CD4-positive, alpha-beta T cell treated with Interferon alpha-2 for 1 hour (primary cell): ENCODE results near the gene THBS4.

Experiments
- DNase-seq, 2 donors: peaks; one replicate each; pipeline ENCODE4 v3.0.0-alpha.2; 2020 to 2022

Gene THBS4

DNA sequence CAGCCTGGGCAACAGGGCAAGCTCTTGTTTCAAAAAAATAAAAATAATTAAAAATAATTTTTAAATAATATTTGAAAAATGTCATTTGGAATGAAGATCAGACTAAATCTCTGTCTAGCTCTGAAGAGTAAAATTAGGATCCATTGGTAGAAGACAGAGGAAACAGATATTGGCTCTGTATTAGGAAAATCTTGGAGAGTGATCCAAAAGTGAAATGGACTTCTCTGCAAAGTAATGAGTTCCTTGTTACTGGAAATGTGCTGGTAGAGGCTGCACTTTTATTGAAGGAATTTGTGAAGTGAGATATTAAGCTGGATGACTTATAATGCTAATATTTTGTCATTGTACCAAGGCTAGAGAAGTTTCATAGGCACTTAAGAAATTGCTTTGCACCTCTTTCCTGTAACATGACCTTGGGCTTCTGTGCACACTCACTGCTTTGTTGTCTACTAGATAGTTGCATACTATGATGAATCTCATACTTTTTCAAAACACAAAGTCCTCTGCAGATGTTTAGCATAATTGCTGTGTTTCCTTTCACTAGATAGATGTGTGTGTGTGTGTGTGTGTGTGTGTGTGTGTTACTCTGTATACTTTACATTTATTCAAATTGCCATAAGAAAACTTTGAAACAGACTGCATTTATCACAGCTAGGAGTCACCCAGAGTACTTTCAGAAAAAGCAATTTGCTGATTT is 13.1 kb downstream of the THBS4 start:
- no peak for DNase-seq

DNA sequence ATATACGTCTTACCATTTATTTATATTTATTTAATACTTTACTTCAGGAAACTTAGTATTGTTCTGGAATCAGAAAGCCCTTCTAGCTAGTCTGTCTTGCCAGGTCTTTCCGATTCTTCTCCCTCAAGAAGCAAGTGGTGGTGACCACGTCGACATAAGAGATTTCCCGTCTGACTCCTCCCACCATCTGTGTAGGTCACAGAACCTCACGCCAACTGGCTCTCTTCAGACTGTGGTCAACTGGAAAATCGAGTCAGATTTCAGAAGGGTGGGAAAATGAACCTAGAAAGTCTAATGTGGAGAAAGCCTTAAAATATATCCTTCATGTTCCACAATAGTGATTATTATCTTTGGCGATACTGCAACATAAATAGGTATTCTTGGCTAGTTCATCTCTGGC is 17.3 kb downstream of the THBS4 start:
- no peak for DNase-seq

DNA sequence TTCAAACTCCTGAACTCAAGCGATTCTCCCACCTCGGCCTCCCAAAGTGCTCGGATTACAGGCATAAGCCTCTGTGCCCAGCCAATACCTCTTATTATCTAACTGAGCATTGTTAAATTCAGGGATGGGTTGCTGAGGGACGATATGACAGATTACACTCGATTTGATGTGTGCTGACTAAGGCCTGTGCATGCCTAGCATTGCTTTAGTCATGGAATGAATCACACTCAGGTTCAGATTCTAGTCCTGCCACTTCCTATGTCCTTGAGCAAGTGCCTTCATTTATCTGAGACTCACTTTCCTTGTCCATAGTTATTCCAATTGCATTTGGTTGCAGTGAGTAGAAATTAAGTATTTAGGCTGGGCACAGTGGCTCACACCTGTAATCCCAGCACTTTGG is 19.5 kb downstream of the THBS4 start:
- no peak for DNase-seq

DNA sequence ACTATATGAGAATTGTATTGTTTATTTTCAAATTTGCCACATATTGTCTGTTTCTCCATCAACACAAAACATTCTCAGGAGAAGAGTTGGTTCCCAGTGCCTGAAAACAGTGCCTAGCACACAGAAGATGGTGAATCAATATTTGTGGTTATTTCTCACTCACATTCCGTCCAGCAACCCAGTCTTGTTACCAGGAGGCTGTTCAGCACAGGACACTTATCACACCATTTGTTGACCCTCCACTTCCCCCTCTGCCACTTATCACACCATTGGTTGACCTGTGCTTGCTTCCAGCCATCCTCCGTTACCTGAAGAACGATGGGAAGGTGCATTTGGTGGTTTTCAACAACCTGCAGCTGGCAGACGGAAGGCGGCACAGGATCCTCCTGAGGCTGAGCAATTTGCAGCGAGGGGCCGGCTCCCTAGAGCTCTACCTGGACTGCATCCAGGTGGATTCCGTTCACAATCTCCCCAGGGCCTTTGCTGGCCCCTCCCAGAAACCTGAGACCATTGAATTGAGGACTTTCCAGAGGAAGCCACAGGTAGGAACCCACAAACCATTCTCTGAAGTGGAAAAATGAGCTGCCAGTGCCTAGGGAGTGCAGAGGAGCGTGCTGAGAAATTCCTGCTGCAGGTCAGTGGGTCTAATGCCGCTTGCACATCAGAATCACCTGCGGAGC is 20.5 kb downstream of the THBS4 start:
- DNase-seq = no peak

DNA sequence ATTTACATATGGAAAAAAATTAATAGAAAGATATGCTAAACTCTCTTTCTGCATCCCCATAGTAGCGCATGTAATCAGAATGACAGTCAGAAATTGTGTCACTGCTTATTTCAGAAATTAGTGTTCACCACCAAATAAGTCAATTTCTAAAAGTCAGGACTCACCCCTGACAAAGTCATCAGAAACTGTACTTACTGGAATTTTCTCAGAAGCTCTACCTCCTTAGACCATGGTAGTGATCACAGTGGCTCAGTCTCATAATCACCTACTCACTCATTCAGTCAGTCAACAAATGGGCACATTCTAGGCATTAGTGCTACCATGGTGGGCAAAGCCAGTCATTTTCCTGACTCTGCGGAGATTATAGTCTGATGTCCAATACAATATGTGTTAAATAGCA is 22.0 kb downstream of the THBS4 start:
- no peak for DNase-seq

DNA sequence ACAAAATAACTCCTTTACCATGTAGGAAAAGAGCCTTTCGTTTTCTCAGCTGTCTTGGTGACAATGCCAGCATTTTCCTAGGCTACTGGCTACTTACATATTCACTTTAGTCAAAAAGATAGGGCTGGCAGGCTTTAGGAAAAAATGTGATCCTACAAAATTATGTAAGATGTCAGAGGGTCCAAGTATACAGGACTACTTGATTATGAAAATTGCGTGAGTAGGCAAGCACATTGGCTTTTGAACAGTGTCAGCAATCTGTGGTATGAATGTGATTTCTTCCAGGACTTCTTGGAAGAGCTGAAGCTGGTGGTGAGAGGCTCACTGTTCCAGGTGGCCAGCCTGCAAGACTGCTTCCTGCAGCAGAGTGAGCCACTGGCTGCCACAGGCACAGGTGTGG is 22.8 kb downstream of the THBS4 start:
- no peak for DNase-seq

DNA sequence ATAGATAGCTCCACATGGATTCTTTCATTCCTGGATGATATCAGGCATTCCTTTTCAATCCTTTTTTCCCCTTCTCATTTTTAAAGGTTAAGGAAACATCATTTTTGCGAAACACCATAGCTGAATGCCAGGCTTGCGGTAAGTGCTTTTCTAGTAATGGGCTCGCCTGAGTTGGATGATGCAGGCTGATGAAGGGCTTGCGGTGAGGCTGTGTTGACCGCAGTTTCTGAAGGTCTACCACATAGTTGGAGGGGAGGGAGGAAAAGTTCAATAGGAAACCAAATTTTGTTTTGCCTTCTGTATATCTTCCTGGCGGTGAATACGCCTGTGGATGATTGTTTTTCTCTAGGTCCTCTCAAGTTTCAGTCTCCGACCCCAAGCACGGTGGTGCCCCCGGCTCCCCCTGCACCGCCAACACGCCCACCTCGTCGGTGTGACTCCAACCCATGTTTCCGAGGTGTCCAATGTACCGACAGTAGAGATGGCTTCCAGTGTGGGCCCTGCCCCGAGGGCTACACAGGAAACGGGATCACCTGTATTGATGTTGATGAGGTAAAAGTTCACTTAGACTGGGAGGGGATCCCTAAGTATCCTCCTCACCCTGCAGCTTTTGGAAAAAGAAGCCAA is 24.3 kb downstream of the THBS4 start:
- no peak for DNase-seq

DNA sequence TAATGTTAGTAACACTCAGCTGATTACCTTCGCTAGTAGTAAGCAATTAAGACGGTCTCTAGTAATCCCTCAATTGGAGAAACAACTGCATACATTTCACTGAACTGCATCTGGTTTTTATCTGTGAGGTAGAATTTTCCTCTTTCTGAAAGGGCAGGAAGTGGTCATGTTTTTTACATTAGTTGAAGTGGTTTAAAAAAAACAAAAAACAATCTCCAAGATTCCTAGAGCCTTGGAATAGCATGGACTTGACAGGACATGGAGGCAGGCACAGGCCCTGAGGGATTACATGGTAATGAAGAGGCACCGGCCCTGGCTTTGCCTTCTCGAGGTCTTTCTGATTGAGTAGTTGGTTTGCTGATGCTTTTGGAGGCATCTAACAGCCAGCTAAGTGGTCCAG is 25.8 kb downstream of the THBS4 start:
- no peak for DNase-seq

DNA sequence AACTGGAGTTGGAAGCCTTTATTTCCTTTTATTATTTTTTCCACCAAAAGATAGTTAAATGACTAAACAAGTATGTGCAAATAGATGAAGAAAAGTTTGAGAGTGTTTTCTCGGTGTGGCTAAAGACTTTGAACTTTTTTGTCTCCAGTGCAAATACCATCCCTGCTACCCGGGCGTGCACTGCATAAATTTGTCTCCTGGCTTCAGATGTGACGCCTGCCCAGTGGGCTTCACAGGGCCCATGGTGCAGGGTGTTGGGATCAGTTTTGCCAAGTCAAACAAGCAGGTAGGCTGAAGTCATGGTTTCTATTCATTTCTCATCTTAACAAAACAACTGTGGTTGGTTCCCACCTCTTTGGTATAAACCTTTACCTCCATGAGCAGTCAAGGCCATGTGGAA is 26.4 kb downstream of the THBS4 start:
- DNase-seq = no peak

DNA sequence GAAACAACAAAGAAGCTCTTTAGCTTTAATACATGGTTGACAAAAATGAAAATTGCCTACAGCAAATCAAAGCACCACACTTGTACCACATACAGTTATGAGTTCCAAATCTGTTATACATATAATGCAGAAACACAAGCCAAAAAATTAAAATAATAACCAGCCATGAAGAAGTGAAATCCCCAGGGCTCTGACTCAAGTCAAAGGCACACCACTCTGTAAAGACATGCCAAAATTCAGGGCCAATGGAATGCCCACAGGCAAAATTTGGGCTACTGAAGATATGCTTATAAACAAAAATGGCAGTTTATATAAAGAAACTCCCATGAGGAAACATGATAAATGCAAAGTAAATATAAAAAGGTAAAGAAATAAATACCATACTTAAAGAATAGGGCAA is 29.0 kb downstream of the THBS4 start:
- DNase-seq = no peak

DNA sequence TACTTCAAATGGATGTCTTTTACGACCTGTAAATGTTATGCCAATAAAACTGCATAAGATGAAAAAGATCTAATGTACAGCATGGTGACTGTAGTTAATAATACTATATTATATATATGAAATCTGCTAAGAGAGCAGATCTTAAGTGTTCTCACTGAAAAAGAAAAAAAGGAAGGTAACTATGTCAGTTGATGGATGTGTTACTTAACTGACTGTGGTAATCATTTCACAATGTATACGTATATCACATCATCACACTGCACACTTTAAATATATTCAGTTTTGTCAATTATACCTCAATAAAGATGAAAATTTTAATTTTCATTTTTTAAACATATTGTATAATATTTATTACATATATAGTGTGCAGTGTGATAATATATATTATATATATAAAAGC is 31.9 kb downstream of the THBS4 start:
- no peak for DNase-seq

DNA sequence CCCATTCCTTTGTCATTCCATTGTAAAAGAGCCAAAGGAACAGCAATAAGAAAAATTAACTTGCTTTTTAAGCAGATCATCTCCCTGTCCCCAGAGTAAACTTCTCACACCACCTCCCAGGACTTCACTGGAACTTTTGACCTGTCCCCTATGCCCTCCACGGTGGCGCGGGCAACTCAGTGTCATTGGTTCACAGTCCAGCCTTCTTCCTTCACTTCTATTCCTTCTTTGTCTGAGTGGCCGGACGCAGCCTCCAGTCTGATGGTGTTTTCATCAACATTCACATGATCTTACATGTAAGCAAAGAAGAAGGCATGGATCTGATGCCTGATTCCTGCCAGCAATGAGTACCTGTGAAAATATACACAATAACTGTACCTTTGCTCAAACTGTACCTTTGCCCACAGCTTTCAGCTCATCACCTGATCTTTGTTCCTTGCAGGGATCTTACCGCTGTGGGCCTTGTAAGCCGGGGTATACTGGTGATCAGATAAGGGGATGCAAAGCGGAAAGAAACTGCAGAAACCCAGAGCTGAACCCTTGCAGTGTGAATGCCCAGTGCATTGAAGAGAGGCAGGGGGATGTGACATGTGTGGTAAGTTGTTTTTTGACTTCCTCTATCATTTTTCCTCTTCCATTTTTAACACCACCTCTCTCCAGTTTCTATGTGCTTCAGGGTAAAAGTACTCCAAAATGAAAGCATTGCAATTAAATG is 32.5 kb downstream of the THBS4 start:
- no peak for DNase-seq

DNA sequence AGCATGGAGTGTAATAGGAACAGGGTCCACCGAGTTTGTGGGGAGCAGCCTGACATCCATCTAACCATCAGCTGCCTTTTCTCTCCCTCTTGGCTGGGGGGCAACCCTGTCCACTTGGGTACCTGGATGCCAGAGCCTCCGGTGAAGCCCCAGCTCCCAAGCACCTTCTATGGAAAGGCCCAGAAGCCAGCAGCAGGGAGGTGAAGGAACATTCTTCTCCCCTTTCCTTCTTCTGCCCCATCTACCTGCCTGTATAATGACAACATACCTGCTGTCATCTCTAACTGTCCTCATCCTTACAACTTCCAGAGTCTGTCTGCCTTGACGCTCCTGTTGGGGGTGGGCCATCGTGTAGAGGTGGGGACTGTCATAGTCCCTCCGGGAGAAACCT is 33.1 kb downstream of the THBS4 start:
- no peak for DNase-seq

DNA sequence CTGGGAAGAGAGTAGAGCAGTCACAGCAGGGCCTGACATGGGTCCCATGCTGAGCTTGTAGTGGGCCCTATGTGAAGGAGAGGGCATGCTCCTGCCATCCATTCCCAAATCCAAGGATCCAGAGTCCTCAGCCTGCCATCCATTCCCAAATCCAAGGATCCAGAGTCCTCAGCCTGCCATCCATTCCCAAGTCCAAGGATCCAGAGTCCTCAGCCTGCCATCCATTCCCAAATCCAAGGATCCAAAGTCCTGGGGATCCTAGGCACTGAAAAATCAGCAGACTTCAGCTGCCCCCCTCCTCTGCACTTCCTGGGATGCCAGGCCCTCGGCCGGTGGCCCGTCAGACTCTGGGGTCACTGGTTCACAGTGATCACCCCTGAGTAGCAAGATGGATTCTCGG is 33.6 kb downstream of the THBS4 start:
- DNase-seq = no peak

DNA sequence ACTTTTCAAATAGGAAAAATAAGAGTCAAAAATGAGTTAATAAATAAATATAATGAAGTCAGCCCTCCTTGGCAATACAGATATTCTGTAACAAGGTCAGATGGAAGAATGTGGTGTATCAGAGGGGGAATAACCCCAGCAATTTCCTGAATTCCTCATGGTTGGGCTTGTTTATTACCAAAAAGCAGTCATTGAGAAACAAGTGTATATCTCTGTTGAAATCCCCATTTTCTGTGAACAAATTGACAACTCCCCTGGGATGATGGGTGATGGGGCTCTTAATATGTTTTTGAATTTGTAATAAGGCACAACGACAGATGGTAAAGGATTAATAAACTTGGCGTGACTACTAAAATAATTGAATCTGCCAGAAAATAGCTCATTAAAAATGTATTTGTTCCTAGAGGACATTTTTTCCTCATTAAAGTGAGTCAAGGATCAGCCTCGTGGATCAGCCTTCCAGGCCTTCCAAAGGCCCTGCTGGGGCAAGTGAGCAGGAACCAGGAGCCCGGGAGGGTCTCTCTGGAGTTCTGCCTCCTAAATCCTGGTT is 34.2 kb downstream of the THBS4 start:
- DNase-seq = no peak

DNA sequence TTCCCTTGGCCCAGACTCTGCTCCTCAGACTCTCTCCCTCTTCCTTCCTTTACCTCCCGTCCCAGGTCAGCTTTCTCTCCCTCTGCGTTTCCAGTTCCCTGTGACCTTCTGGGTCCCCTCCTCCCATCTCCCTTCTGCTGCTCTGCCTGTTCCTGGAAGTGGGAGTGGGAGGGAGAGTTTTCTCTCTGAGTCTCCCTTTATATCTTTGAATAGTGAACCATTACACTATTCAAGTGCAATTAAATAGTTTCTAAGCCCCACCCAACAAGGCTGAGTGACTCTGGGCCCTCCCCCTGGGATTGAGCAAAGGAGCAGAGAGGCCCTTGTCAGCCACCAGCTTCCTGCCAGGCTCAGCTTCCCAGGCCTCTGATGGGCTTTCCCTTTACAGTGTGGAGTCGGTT is 34.8 kb downstream of the THBS4 start:
- DNase-seq = no peak

DNA sequence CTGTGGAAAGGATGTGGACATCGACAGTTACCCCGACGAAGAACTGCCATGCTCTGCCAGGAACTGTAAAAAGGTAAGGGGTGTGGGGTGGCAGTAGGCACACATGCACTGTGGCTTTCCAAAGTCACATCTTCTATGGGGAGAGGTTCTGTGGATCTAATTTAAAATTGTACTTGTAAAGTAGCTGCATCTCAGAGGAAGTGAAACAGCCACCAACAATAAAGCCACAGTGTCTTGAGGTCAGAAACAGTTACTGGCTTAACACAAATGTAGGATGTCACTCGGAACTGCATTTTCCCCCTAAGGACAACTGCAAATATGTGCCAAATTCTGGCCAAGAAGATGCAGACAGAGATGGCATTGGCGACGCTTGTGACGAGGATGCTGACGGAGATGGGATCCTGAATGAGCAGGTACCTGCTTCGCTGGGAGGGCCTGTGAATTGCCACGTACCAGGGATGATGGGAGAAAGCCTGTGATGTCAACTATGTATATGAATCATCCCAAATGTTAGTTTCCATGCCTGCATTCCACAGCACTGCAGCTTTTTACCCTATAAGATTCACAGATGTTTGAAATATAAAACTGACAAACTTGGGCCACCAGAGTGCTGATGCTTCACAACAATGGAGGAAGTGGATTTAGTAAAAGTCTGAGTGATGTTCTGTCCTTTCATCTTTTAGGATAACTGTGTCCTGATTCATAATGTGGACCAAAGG is 35.3 kb downstream of the THBS4 start:
- no peak for DNase-seq

DNA sequence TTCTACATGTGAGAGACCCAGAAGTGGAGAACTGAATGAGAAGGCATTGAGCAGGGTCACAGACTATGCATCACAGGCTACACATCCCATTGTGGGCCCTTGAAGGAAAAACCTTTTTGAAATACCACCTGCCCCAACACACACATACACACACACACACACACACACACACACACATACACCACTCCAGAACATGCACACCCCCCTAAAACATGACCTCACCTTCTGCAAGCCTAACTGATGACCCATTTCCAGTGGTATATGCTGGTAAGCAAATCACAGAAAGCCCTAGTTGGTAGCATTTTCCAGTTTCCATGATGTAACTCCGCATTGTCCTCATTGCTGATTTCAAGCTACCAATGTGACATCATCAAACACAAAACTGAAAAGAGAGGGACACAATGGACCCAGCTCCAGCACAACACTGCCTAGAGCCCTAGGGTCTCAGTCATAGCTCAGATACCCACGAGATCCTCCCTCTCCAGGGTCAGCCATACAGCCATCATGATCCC is 36.4 kb downstream of the THBS4 start:
- DNase-seq = no peak

DNA sequence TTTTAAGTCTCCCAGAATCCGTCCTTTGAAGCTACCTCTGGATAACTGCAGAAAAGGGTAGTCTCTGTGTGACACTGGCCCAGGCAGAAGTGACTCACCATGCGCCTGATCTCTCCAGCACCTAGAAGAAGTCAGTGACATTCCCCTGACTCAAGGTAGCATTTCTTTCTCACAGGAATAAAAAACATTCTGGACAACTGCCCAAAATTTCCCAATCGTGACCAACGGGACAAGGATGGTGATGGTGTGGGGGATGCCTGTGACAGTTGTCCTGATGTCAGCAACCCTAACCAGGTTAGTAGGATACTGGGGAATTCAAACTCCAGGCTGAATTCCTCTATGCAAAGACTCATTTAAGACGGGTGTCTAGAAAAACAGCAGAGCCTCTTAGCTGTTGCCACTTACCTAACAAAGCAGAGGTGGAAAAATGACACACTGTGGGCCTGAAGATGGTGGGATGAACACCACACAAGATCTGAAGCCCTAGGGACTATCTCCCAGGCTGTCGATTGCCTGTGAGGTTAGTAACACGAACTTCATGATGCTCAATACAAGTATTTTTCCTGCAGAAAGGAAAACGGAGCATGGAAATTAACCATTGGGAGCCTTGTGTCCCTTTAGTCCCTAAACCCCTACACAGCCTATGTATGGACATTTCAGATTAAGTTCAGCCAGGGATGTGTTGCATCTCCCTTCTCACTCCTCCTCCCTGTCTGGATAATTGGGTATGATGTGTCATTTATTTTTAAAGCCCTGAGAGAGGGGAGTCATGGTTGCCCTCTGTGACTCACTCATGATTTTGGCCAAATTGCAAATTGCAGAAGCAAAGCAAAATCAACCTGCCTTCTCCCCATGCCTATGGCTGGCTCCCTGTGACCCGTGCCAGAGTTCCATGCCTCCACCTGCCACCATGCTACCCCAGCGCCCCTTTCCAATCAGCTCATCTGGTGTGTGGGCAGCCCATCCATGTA is 37.2 kb downstream of the THBS4 start:
- DNase-seq = no peak

DNA sequence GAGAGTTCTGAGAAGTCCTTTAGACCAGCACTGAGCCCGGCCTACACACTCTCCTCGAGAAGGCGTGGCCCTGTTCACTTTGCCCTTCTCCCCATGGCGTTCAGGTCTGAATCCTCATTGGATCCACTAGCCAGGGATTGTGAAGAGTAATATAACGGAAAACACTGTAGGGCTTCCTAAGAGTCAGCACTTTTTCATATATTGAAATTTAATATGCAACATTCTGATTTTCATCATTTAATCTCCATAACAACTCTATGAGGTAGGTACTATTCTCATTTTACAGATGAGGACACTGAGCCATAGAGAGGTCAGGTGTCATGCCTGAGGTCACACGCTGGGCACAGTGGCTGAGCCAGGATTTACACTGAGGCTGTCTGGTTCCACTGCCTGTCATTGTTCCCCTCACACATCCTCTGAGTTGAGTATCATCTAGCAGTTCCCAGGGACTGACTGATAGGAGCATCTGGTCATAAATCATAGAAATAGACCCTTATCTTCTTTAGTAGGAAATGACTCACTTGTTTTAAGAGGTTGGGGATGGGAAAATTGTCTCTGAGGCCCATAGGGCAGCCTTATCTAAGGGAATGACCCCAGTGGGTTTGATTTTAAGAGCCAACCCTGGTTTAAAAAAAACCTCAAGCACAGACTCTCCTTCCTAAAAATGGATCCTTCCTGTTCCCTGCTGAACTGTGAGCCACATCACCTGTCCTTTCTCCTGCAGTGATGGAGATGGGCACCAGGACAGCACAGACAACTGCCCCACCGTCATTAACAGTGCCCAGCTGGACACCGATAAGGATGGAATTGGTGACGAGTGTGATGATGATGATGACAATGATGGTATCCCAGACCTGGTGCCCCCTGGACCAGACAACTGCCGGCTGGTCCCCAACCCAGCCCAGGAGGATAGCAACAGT is 41.2 kb downstream of the THBS4 start:
- no peak for DNase-seq
